BE2C (cell line): ENCODE data around the gene CRIP2.
A peak's percentile ranks its signal among the peaks of the same experiment; 100 is the strongest.

Experiments
- DNase-seq: peaks from one replicate; pipeline ENCODE4 v3.0.0-alpha.2; 2020
- H3K27me3 ChIP-seq: fragments of 250-450 bp; sonication (Bioruptor Pico); 2 replicates; pipeline ENCODE4 v1.5.1; 2020; ENCODE audit warnings: mild to moderate bottlenecking
- H3K36me3 ChIP-seq: fragments of 250-450 bp; sonication (Bioruptor Pico); 2 replicates; pipeline ENCODE4 v1.5.1; 2020; ENCODE audit warnings: mild to moderate bottlenecking
- H3K4me1 ChIP-seq: fragments of 250-450 bp; sonication (Bioruptor Pico); 2 replicates; pipeline ENCODE4 v1.5.1; 2020
- H3K4me3 ChIP-seq: 2 replicates; pipeline ENCODE4 v1.5.1; 2011; ENCODE audit warnings: low read depth, low read length
- H3K9me3 ChIP-seq: fragments of 250-450 bp; sonication (Bioruptor Pico); 2 replicates; pipeline ENCODE4 v1.5.1; 2020
- TF ChIP-seq, protein P1 (sequence below): IDR thresholded peaks from 2 replicates; pipeline ENCODE4 v1.5.1; 2012; ENCODE audit warnings: mild to moderate bottlenecking, low read depth, low read length

The CRIP2 gene

DNA sequence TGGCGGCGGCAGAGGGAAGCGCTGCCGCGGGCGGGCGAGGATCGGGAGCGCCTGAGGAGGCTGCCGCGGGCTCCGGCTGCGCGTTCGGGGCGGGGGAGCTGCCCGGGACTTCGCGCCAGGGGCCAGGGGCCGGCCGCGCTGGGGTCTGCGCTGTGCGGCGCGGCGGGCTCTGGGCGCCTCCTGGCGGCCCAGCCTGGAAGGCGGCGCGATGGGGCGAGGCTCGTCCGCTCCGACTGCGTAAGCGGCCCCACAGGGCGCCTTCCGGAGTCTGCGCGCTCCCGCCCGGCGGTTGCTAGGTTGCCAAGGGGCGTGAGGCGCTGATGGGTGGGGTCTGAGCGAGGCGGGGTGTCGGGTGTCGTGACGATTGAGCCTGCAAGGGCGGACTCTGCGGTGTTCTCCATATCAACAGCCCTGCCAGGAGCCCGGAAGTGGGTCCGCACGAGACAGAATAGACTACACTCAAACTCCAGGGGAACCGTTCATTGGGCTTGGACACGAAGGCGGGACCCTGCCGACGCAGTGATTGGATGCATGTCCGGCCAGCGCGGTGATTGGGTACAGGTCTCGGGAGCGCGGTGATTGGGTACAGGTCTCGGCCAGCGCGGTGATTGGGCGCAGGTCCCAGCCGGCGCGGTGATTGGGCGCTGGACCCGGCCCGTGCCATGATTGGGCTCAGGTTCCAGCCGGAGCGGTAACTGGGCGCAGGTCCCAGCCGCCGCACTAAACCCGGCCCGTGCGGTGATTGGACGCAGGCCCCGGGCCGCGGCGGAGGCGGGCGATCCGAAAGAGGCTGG is 16.1 kb downstream of the CRIP2 start, which contains the start of gene TEDC1:
Gene TEDC1, plus strand, starts transcription at position 675 of the 794 bp plus-strand sequence. CDS start 130 bp downstream, outside the sequence.
- no peaks in the 10 kb centered on the region for H3K9me3 ChIP-seq
- peak; percentile 99 for DNase-seq
- TF ChIP-seq, protein P1, sequence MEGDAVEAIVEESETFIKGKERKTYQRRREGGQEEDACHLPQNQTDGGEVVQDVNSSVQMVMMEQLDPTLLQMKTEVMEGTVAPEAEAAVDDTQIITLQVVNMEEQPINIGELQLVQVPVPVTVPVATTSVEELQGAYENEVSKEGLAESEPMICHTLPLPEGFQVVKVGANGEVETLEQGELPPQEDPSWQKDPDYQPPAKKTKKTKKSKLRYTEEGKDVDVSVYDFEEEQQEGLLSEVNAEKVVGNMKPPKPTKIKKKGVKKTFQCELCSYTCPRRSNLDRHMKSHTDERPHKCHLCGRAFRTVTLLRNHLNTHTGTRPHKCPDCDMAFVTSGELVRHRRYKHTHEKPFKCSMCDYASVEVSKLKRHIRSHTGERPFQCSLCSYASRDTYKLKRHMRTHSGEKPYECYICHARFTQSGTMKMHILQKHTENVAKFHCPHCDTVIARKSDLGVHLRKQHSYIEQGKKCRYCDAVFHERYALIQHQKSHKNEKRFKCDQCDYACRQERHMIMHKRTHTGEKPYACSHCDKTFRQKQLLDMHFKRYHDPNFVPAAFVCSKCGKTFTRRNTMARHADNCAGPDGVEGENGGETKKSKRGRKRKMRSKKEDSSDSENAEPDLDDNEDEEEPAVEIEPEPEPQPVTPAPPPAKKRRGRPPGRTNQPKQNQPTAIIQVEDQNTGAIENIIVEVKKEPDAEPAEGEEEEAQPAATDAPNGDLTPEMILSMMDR: peak; percentile 60
- no peaks in the 10 kb centered on the region for H3K27me3 ChIP-seq
- H3K4me1 ChIP-seq: peaks cover 17% of the 10 kb centered on the region
- 0 out of 2 replicates have a peak, but pooled peaks cover 3% of the 10 kb centered on the region for H3K36me3 ChIP-seq
- peak within 1 kb of the TSS; percentile 77 for H3K4me3 ChIP-seq

DNA sequence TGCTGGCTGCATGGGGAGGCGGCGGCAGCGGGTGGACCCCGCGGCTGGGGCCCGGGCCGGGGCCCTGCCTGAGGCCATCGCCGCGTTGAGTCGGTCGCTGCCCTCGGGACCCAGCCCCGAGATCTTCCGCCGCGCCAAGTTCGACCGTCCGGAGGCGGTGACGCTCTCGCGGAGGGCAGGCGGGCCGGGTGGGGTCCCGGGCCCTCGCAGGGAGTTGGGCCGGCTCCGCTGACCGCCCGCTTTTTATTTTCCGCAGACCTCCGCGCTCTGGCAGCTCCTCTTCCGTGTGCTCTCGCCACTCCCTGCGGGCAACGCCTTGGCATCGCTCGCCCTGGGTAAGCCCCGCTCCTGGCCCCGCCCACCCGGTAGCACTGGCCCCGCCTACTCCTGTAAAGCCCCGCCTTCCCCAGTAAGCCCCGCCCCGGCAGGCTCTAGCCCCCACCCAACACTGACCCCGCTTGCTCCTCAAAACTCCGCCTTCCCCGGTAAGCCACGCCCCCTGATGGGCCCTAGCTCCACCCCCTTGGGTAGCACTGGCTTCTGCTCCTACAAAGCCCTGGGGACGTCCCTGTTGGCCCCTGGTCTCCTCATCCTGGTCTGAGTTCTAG is 16.8 kb downstream of the CRIP2 start:
- peaks cover 12% of the 10 kb centered on the region for H3K4me1 ChIP-seq
- peak overlapping the region; percentile 77 for H3K4me3 ChIP-seq
- DNase-seq: peak; percentile 97
- no peaks in the 10 kb centered on the region for H3K27me3 ChIP-seq
- no peaks in the 10 kb centered on the region for H3K9me3 ChIP-seq
- TF ChIP-seq, protein P1: no peak
- 0 out of 2 replicates have a peak, but pooled peaks cover 3% of the 10 kb centered on the region for H3K36me3 ChIP-seq

DNA sequence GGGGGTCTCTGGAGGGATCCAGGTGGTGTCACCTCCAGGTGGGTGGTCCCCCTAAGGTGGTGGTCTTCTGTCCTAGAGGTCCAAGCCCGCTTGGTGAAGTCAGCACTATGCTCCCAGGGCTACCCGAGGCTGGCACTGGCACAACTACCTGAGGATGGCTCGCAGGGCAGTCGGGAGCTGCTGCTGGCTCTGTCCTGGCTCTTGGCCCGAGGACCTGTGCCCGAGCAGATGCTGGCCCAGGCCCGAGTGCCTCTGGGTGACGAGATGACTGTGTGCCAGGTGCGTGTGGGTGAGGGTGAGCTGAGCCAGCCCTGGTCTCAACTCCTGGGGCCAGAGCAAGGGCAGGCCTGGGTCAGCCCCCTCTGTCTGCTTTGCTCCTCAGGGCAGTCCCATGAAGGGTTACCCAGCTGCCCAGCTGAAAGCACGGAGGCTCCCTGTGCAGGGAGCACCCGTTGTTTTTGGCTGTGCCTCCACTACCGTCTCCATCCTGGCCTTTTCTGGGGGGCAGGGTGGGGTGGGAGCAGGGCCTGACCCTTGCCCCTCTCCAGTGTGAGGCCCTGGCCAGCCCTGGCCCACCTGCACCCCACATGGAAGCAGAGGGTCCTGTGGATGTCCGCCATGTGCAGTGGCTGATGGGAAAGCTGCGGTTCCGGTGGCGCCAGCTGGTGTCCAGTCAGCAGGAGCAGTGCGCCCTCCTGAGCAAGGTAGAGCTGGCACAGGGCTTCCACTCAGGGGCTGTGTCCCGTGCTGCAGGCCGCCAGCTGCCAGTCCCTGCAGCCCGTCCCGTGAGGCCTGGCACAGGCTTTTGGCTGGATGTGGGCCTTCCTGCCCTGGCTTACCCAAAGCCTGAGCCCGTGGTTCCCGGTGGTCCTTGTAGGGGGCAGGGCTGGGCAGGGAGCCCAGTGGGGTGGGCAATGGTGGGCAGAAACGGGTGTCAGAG is 17.7 kb downstream of the CRIP2 start:
- Histone ChIP-seq H3K27me3 (no peaks in the 10 kb centered on the region), H3K36me3 (0 out of 2 replicates have a peak, but pooled peaks cover 3% of the 10 kb centered on the region), H3K4me1 (peaks cover 11% of the 10 kb centered on the region), H3K4me3 (no peak overlapping the region; the same call in 1 of the 2 replicates), H3K9me3 (no peaks in the 10 kb centered on the region)
- peak; percentile 12 for DNase-seq
- TF ChIP-seq, protein P1: no peak

DNA sequence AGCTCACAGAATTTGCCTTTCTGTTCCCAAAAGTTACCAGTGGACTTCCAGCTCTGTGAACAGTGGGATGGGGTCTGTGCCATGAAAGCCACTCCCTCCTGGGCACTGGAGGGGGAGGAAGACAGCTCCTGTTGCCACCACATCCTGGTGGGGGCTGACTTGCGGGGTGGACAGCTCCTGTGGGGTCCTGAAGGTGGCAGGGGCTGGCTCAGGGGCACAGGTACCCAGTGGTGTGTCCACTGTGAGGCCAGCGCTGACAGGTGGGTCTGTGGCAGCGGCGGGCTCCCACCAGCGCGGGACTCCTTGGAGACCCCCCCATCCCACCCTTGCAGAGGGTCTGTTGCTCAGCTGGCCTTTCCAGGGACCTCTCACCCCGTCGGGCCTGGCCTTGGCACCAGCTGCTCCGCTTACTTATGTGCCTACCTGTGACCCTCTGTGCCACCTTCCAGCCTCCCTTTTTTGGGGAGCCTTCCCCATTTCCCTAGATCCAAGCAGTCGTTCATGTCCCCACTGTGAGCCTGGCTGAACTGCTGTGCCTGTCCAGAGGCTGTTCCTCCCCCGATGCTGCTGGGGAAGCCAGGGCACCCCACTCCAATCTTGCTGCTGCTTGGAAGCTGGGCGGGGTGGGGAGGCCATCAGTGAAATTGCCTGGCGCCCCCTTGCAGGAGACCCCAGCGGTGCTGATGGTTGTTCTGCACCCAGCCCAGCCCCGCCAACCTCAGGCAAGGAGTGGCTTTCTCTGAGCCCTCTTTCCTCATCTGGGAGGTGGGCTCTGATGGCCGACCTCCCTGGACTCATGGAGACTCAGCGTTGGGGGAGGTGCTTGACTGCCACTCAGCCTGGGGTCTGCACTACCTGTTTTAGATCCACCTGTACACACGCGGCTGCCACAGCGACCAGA is 18.6 kb downstream of the CRIP2 start:
- H3K9me3 ChIP-seq: no peaks in the 10 kb centered on the region
- no peaks in the 10 kb centered on the region for H3K27me3 ChIP-seq
- no peak overlapping the region for H3K4me3 ChIP-seq
- peak; percentile 11 for DNase-seq
- H3K4me1 ChIP-seq: peaks cover 11% of the 10 kb centered on the region
- 0 out of 2 replicates have a peak, but pooled peaks cover 3% of the 10 kb centered on the region for H3K36me3 ChIP-seq
- TF ChIP-seq, protein P1: no peak

DNA sequence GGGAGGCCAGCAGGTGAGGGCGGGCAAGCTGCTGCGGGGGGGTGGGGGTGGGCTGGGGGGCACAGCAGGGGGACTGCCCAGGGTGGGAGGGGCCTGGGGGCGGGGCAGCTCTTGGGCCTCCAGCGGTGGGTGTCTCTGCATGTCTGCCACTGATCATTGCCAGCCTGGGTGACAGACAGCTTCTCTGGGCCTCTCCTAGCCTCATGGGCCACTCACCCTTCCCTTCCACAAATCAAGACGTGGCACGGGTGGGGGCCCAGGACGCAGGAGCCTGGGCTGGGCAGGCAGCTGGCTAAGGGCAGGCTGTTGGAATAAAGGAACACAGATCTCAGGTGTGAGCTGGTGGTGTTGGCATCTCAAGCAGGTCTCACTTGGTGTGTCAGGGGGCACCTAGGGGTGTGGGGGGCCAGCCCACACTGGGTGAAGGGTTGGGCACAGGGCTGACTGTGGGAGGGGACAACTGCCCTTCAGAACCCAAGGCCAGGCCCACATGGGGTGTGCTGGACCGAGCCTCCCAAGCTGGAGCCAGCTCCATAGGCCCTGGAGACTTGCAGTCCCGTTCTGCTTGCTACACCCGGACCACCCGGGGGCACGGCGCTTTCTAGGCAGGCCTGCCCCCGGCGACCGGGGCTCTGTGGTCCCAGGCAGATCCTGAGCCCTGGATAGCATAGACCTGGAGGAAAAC is 19.4 kb downstream of the CRIP2 start:
- H3K9me3 ChIP-seq: no peaks in the 10 kb centered on the region
- H3K36me3 ChIP-seq: 0 out of 2 replicates have a peak, but pooled peaks cover 3% of the 10 kb centered on the region
- no peak overlapping the region for H3K4me3 ChIP-seq
- no peaks in the 10 kb centered on the region for H3K27me3 ChIP-seq
- DNase-seq: peak; percentile 9
- TF ChIP-seq, protein P1: no peak
- H3K4me1 ChIP-seq: peaks cover 14% of the 10 kb centered on the region
